Measurements from ENCODE around the gene PZP.

The PZP gene

DNA sequence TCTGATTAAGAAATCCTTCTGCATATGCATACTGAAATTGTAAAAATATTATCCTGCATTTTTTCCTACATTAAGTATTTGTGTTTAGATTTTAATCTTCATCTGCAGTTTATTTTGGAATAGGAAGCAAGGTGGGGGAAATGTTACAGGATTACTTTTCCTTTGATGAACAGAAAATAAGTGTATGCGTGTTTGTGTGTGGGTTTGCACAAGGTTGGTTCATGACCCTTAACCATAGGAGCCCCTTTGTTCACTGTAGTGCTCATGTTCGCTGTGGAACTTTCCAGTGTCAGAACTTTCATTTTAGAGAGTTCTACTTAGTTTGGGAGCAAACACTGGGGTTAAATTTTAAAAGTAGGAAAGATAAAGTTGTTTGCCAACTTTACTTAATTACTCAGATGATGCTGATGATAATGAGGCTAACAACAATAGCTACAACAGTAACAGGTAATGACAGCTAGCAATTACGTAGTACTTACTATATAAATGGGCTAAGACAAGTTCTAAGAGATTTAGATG, 86.0 kb downstream of the PZP start:
- DNase-seq: no peak

DNA sequence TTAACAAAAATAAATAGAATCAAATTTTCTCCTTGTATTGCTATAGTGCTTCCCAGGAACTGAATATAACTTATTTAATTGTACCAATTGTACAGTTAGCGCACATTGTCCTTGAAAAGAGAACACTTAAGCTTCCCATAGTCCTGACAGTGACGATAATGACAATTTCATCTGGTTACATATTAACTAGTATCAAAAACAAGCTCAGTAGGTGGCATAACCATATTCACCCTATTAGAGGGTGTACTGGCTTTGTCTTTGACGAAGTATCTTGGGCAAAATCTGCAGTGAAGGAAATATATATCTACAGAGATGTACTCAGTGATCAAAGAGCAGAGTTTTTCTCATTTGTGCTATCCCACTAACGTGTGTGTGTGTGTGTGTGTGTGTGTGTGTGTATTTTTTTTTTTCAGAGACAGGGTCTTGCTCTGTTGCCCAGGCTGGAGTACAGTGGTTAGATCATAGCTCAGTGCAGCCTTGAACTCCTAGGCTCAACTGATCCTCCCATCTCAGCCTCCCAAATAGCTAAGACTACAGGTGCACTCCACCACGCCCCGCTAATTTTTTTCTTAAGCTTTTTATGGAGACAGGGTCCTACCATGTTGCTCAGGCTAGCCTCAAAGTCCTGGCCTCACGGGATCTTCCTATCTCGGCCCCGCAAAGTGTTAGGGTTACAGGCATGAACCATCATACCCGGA, 87.6 kb downstream of the PZP start:
- DNase-seq: no peak

- DNase-seq: peak; percentile 87
These were observed 90.0 kb downstream of the PZP start for GRCh38 chr12:9118158-9118557.

- no peak for DNase-seq
These were observed 92.2 kb downstream of the PZP start, which contains the start of gene A2M for GRCh38 chr12:9115731-9116559. Gene A2M, minus strand, starts transcription at chr12:9115919. Its CDS starts 70 bp downstream, at chr12:9115849.

GRCh38 chr12:9114946-9115345, 93.2 kb downstream of the PZP start:
- no peak for DNase-seq

DNA sequence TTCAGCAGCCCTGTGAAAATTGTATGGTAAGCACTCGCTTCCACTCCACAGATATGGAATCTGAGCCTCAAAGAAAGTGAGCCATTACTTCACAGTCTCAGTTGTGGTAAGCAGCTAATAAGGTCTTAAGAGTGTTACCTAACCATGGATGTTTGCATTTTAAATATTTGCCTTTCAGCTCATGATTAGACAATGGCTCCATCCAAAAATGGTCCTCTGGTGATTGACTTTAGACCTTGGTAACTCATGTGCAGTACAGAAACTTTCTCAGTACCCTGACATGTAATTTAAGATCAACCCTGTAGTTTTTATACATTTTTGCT, 94.2 kb downstream of the PZP start:
- no peak for DNase-seq

DNA sequence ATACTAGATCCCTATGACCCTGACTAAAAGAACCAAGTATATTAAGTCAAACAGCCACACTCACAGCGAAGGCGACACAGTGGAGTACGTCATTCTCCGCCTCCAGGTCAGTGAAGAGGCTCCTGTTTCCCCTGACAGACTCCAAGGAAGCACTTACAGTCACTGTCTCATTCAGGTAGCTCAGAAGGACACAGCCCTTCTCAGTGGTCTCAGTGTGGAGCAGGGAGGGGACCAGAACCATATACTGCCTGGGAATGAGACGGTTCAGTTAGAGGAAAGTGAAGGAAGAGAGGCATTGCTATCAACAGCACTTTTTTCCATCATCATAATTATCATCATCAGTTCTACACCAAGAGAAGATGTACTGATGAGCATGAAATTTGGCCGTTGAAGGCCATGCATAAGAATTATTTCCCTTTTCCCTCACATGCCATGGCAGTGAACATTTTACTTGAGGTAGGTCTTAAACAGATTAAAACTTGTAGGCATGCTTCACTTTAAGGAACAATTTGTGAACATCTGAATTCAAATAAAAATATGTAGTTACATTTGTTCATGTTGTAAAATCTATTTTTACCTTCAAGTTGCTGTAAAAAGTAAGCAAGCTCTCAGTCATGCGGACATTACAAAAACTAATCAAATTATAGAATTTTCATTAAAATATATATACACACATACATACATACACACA, 94.8 kb downstream of the PZP start:
- DNase-seq: no peak

DNA sequence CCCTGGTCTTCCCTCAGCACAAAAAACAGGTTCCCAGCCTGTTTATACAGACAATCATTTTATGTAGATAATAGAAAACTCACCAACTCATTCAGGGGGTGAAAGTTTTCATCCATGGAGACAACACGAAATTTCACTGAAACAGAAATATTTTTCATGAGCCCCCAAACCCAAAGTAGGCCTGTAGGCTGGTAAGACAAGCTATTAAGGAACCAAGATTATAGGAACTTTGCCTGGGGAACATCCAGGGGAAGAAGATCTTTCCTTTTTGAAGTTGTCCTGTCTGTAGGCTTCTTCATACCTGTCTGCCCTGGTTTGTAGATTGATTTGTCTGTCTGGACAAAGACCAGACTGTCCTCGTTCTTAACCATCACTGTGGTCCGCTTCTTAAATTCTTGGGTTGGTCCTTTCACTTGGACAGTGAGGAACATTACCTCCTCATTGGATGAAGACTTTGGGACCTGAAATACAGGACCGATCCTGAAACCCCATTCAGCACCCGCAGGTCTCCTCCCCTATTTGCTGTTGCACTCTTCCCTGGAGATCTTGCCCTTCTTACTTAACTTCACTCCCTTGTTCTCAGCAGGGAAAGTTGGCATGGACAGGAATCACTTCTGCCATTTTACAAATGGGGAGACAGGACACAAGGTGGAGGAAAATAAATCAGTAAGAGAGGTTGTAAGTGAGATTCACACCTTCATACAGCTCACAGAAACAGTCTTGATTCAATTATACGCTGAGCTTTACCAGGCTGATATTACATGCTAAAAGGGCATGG, 95.9 kb downstream of the PZP start:
- DNase-seq: no peak

DNA sequence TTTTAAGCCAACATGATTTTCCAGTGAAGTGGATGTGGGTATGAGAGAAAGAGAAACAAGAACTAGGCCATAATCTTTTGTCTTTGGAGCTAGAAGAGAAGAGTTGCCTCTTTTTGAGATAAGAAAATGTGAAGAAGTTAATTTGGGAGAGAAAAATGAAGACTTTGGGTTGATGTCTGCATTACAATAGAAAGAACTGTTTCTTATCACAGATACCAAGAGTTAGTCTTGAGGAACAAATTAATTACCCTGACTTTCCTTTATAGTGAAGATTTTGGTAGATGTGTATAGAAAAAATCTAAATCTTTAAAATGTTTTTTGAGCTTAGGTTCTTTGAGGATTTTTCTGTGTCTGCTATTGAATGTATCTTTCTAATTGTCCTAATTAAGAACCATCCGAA, 96.7 kb downstream of the PZP start:
- DNase-seq: no peak

- no peak for DNase-seq
These were observed 98.3 kb downstream of the PZP start for GRCh38 chr12:9109737-9110491.

GRCh38 chr12:9109213-9109522, 99.0 kb downstream of the PZP start:
- no peak for DNase-seq

- DNase-seq: no peak
These were observed 99.5 kb downstream of the PZP start for GRCh38 chr12:9108504-9109212.

DNA sequence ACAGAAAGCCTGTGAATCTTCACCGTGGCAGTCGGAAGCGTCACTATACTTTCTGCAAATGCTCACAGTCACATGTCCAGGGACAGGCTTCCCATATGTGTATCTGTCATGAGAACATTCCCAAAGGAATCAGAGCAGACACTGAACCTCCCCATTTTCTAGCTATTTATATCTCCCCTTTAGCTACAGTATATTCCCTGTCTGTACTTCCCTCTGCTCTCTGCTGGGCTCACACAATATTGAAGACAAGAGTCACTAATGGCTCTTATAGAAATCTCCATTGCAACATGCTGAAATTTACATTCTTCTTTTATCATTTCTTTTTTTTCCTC, 100.7 kb downstream of the PZP start:
- DNase-seq: no peak

GRCh38 chr12:9106610-9107541, 101.3 kb downstream of the PZP start:
- no peak for DNase-seq

- DNase-seq: no peak
These were observed 102.1 kb downstream of the PZP start for GRCh38 chr12:9106067-9106466.

- DNase-seq: peak; percentile 11
These were observed 103.3 kb downstream of the PZP start for GRCh38 chr12:9104767-9105423.

DNA sequence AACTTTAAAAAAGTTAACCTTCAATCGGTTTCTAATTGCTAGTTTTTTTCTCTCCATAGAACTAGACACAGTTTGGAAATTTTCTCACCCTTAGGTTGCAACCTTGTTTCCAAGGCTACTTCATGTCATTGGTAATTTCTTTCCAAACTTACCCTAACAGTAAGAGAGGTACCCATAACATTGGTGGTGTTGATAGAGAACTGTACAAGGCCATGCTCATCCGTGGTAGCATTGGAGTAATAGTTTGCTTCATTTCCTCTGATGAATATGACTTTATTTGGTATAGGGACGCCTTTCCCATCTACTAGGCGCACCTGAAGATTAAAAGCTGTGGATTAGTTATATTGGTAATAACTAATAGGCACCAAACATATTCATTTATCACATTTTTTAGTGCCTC, 104.1 kb downstream of the PZP start:
- no peak for DNase-seq

DNA sequence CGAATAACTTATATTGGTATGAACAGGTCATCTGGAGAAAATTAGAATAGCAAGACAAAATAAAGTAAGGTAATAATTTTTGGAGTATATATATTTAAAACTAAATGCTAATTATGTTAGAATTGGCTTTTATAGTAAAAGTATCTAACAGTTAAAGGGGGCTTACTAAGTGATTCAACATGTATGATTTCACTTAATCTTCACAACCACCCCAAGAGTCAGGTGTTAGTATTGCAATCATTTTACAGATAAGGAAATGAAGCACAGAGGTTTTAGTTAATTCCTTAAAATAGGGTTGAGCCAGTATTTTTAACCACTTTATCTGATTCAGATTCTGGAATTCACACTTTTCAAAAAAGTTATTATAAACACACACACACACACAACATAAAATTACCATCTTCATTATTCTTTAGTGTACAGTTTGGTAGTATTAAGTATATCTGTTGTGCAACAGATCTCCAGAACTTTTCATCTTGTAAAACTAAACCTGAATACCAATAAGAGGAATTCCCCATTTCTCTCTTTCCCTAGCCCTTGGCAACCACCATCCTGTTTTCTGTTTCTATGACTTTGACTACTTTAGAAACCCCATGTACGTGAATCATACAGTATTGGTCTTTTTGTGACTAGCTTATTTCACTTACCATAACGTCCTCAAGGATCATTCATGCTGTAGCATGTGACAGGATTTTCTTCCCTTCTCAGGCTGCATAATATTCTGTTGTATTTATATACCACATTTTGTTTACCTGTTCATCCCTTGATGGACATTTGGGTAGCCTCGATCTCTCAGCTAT, 104.9 kb downstream of the PZP start:
- DNase-seq: peak; percentile 6

DNA sequence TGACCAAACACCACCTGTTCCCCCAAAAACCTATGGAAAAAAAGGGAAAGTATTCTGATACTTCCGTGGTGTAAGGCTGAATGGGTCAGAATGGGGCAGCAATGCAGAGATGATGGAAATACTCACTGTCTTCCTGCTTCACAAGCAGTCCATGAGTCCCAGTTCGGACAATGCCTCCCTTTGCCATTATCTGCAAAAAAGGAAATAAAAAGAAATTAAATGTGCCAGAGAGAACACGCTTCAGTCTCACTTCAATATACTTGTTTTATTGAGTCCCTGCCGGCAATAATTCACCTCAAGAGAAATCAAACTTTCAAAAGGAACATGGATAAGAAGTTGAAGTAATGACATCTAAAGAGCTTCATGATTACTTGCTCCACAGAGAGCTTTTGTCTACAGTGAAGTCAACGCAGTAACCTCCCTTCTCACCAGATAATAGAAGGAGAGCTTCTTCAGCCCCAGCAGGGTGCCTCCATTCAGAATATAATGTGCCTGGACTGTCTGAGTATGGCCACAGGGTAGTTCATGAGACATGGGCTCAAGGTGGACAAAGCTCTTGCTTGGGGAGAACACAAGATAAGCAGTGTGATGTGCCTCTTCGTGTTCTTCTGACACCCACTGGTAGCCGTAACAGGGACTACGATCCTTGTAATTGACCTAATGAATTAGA, 107.0 kb downstream of the PZP start:
- DNase-seq: no peak
